Progenitor cell of endocrine pancreas (in vitro differentiated cells): ENCODE measurements around the gene MEIOB. TPM values are rescaled to one million over a fixed set of nuclear protein-coding genes. Genes with fewer than 3 reads are reported as not detected.

Source experiments
- DNase-seq: peaks from one replicate; pipeline ENCODE4 v3.0.0; 2021; ENCODE audit warnings: low spot score; ENCODE audit not compliant: unreplicated experiment
- H3K27ac Mint-ChIP-seq: 2 replicates; pipeline ENCODE4 v1.8.0; 2021; ENCODE audit warnings: mild to moderate bottlenecking, moderate library complexity, mixed read lengths
- H3K27me3 Mint-ChIP-seq: 2 replicates; pipeline ENCODE4 v1.8.0; 2021; ENCODE audit warnings: mixed read lengths
- H3K36me3 Mint-ChIP-seq: 2 replicates; pipeline ENCODE4 v1.8.0; 2022; ENCODE audit warnings: mixed read lengths; ENCODE audit not compliant: insufficient read depth
- H3K4me1 Mint-ChIP-seq: 2 replicates; pipeline ENCODE4 v1.8.0; 2021; ENCODE audit warnings: low read depth, mixed read lengths
- H3K4me3 Mint-ChIP-seq: 2 replicates; pipeline ENCODE4 v1.8.0; 2021; ENCODE audit warnings: low read depth, mild to moderate bottlenecking, moderate library complexity, mixed read lengths
- H3K9me3 Mint-ChIP-seq: 2 replicates; pipeline ENCODE4 v1.8.0; 2021; ENCODE audit warnings: low read depth, mixed read lengths
- CTCF ChIP-seq: fragments of 200-600 bp; sonication (generic); IDR thresholded peaks from one replicate; pipeline ENCODE4 v1.5.0; 2021; ENCODE audit warnings: antibody characterized with exemption, mild to moderate bottlenecking; ENCODE audit not compliant: unreplicated experiment
- total RNA-seq: library from RNA; stranded (reverse); gene quantifications from 2 replicates; pipeline ENCODE4 v1.2.1, GENCODE V29; 2021

The MEIOB gene
- total RNA-seq, 1 donor from 2014 or later: not detected

DNA sequence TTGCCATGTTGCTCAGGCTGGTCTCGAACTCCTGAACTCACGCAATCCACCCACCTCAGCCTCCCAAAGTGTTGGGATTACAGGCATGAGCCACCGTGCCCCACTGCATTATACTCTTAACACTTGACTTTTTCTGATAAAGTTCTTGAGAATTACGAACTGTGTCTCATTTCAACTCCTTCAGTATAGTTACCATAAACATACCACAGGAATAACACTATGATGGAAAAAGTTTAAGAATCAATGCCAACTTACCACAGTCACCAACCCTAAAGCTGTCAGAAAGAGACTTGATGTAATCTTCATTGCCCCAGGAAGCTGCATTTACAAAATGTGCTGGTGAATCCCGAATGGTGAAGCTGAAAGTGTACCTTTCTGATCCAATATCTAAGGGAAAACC, 10.2 kb downstream of the MEIOB start:
- H3K4me1 Mint-ChIP-seq: no peaks in the 10 kb centered on the region
- DNase-seq: no peak
- H3K4me3 Mint-ChIP-seq: no peak overlapping the region
- no peak overlapping the region for H3K27ac Mint-ChIP-seq
- TF ChIP-seq CTCF: no peak
- H3K9me3 Mint-ChIP-seq: no peaks in the 10 kb centered on the region
- peaks cover 72% of the 10 kb centered on the region for H3K27me3 Mint-ChIP-seq
- H3K36me3 Mint-ChIP-seq: no peaks in the 10 kb centered on the region

DNA sequence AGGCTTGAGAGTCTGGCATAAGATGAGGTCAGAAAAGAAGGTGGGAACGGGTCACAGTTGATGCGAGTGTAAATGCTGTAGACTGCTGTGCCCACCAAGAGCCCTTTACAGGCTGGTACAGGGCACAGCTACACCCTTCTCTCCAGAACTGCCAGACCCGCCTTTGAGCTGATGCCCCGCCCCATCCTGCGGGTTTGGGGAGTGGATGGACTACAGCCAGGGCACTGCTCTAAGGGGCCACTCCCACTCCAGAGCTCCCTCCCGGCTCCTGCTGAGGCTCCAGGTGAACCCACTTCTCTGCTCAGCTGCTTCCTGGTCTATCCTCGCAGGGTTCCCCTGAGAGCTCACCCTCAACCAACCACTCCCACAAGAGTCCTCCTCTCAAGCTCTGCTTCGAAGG, 12.3 kb downstream of the MEIOB start:
- Mint-ChIP-seq H3K27ac (no peak overlapping the region), H3K4me3 (no peak overlapping the region), H3K4me1 (no peaks in the 10 kb centered on the region), H3K27me3 (peaks cover 68% of the 10 kb centered on the region), H3K9me3 (no peaks in the 10 kb centered on the region), H3K36me3 (no peaks in the 10 kb centered on the region)
- no peak for DNase-seq
- TF ChIP-seq CTCF: no peak

DNA sequence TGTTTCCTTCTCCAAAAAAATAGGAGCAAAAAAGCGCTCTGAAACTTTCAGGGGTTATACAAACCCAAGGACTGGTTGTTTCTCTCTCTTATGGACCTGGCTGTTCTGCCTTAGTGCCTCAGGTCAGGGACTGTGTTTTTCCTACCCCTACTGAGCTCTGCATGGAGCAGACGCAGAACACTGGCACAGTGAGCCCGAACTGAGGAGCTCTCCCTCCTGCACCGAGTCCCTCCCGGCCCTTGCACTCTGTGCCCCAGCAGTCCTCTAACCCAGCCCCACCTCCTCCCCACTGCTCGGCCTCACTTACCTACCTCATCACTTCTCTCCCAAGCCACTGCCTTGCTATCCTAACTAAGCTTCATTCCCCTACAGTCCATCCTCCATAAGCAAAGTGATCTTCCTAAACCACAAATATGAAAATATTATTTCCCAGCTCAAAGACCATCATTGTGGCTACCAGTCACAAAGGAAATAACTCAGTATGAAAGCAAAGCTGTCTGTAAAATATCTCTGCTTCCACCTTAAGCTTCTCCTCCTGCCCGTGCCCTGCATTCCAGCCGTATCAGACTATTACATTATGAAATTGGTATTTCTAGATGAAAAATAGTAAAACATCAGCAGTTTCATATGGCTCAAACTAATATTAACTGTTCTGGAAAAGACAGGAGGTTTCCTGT, 13.6 kb downstream of the MEIOB start:
- Mint-ChIP-seq H3K27ac (no peak overlapping the region), H3K27me3 (peaks cover 76% of the 10 kb centered on the region), H3K9me3 (no peaks in the 10 kb centered on the region), H3K36me3 (no peaks in the 10 kb centered on the region), H3K4me3 (no peak overlapping the region), H3K4me1 (no peaks in the 10 kb centered on the region)
- no peak for DNase-seq
- TF ChIP-seq CTCF: no peak

DNA sequence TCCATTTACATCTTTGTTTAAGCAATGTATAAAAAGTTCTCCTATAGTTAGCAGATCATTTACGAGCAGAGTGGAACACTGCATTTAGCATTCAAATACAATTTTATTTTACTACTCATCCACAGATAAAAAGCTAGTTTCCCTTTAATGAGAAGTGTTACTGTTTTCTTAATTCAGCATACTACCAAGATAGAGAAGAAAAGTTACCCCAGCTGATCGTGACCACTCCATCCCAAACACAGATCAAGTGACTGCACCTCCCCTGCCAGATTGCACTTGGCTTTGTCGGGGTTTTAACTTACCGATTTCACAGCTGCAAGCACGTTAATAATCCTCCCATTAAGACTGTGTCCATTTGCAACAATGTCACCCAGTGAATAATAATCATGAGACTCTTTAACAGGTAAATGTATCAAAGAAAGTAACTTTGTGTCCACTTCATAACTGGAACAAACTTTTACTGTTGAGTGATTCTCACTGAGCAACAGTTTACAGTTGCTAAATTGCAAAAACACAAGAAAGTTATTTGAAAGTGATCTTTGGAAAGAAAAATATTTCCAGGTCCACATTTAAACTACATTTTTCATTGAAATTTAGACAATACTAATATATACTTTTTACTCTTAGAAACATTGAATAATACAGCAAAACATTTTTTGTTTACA, 14.4 kb downstream of the MEIOB start:
- no peak for TF ChIP-seq CTCF
- Mint-ChIP-seq H3K4me1 (no peaks in the 10 kb centered on the region), H3K4me3 (no peak overlapping the region), H3K27me3 (peaks cover 81% of the 10 kb centered on the region), H3K36me3 (no peaks in the 10 kb centered on the region), H3K27ac (no peak overlapping the region), H3K9me3 (no peaks in the 10 kb centered on the region)
- DNase-seq: no peak

DNA sequence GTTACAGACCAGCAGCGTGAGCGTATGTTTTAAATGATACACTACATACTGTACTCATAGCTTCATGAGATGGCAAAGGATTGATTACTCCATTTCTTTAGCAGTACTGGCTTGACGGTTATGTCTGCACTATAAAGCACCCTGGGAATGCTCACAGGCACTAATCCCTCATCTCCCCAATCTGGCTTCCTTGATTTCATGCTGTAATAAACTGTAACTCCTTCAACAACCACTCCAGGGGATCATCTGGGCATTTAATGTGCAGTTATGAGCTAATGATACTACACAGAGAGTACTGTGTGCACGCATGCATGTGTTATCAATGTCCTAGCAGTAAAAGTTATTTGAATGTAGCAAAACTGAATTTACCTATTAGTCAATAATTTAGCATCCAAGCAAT, 20.2 kb downstream of the MEIOB start:
- DNase-seq: no peak
- Mint-ChIP-seq H3K27me3 (peaks cover 54% of the 10 kb centered on the region), H3K4me1 (no peaks in the 10 kb centered on the region), H3K36me3 (no peaks in the 10 kb centered on the region), H3K27ac (no peak overlapping the region), H3K4me3 (no peak overlapping the region), H3K9me3 (no peaks in the 10 kb centered on the region)
- TF ChIP-seq CTCF: no peak
